Uterus (tissue), 2 donors: ENCODE data around the gene THSD7B.

ENCODE experiments used
- CTCF ChIP-seq, 4 experiments: fragments of 200-600 bp in 2 of 4; fragments of 450-650 bp in 2 of 4; sonication (generic) in 2 of 4; IDR thresholded peaks; one replicate each; pipeline ENCODE4 v1.5.1; 2016 to 2019; ENCODE audit warnings: antibody characterized with exemption in 4 of 4, mild to moderate bottlenecking in 2 of 4, moderate library complexity in 1 of 4
- POLR2A ChIP-seq, 2 donors: fragments of 450-650 bp; IDR thresholded peaks; one replicate each; pipeline ENCODE4 v1.6.1; 2016; ENCODE audit warnings: antibody characterized with exemption in 2 of 2, mild to moderate bottlenecking in 1 of 2, moderate library complexity in 1 of 2

GRCh38 chr2:137493261-137493660 is 727.9 kb downstream of the THSD7B start:
- TF ChIP-seq CTCF (IDR thresholded peaks at IDR 0.05): no peak
- TF ChIP-seq POLR2A (IDR thresholded peaks at IDR 0.05): no peak
